Uterus (tissue), 2 donors: Measurements from ENCODE around the gene LTBP1.

Experiments used
- POLR2A ChIP-seq, 2 donors: fragments of 450-650 bp; IDR thresholded peaks; one replicate each; pipeline ENCODE4 v1.6.1; 2016; ENCODE audit warnings: antibody characterized with exemption in 2 of 2, mild to moderate bottlenecking in 1 of 2, moderate library complexity in 1 of 2
- TF ChIP-seq, protein P1 (sequence below), 4 experiments: fragments of 200-600 bp in 2 of 4; fragments of 450-650 bp in 2 of 4; sonication (generic) in 2 of 4; IDR thresholded peaks; one replicate each; pipeline ENCODE4 v1.5.1; 2016 to 2019; ENCODE audit warnings: antibody characterized with exemption in 4 of 4, mild to moderate bottlenecking in 2 of 4, moderate library complexity in 1 of 4

- TF ChIP-seq, protein P1, sequence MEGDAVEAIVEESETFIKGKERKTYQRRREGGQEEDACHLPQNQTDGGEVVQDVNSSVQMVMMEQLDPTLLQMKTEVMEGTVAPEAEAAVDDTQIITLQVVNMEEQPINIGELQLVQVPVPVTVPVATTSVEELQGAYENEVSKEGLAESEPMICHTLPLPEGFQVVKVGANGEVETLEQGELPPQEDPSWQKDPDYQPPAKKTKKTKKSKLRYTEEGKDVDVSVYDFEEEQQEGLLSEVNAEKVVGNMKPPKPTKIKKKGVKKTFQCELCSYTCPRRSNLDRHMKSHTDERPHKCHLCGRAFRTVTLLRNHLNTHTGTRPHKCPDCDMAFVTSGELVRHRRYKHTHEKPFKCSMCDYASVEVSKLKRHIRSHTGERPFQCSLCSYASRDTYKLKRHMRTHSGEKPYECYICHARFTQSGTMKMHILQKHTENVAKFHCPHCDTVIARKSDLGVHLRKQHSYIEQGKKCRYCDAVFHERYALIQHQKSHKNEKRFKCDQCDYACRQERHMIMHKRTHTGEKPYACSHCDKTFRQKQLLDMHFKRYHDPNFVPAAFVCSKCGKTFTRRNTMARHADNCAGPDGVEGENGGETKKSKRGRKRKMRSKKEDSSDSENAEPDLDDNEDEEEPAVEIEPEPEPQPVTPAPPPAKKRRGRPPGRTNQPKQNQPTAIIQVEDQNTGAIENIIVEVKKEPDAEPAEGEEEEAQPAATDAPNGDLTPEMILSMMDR (IDR thresholded peaks at IDR 0.05), result no peak
- no peak for TF ChIP-seq POLR2A (IDR thresholded peaks at IDR 0.05)
Observed at GRCh38 chr2:33318456-33318855, 371.7 kb downstream of the LTBP1 start.
